ENCODE results near the gene ZBTB12.
"Not testable (repeated sequence)": the region's sequence is repeated elsewhere in the genome, so short reads cannot be mapped to it uniquely, and the experiment has no call there.

Gene ZBTB12

DNA sequence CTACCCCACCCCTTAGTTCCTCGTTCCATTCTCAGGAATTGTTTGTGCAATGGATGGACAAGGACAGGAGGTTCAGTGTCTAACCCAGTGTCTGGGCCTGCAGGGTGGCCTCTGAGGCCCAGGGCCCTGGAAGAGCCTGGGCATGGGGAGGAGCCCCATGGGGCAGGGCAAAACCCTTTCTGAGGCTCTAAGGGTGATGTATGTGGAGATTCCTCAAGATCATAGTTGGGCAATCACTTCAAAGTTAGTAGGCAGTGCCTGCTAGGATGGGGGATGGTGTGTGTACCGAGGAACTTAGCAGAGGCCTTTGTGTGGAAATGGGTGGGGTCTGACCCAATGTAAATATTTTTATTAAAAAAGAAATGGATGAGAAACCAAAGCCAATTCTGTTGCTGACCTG lies 18.9 kb upstream of the ZBTB12 start:
- no peak for DNase-seq (ENCODE audit: low spot score)

GRCh38 chr6:31919624-31920303 lies 17.9 kb upstream of the ZBTB12 start:
- DNase-seq (ENCODE audit: low spot score), result no peak

- DNase-seq (ENCODE audit: low spot score), result no peak
Measured at GRCh38 chr6:31918069-31918720, 16.3 kb upstream of the ZBTB12 start.

DNA sequence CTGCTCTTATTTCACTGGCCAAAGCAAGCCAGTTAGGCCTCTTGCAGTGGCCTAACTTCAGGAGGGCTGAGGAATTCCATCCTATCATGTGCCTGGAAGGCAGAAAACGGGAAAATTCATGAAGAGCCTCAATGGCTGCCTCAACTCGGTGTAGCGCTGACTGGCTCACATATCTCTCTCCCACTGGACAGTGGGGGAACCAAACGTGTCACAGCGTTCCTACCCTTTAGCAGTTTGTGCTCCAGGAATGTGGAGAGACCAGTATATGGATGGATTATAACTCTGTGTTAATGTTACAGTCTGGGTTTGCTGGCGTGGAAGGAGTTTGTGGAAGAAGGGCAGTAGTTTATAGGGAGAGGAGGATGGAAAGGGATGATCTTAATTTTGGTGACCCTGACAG lies 13.9 kb upstream of the ZBTB12 start:
- no peak for DNase-seq (ENCODE audit: low spot score)

DNA sequence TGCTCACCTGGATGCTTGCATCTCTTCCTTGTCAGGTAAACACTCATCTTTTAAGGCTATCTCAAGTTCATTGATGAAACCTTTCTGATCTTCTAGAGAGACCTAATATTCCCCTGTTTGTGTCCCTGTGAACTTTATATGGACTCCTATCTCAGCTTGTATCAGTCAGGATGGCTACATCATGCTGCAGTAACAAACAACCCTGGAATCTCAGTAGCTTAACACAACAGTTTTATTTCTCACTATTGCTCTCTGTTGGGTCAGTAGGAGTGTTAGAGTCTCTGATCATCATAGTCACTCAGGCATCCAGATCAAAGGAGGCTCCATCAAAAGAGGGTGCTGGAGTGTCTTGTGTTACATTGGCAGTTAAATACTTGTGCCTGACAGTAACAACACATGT lies 13.5 kb upstream of the ZBTB12 start:
- no peak for DNase-seq (ENCODE audit: low spot score)

DNA sequence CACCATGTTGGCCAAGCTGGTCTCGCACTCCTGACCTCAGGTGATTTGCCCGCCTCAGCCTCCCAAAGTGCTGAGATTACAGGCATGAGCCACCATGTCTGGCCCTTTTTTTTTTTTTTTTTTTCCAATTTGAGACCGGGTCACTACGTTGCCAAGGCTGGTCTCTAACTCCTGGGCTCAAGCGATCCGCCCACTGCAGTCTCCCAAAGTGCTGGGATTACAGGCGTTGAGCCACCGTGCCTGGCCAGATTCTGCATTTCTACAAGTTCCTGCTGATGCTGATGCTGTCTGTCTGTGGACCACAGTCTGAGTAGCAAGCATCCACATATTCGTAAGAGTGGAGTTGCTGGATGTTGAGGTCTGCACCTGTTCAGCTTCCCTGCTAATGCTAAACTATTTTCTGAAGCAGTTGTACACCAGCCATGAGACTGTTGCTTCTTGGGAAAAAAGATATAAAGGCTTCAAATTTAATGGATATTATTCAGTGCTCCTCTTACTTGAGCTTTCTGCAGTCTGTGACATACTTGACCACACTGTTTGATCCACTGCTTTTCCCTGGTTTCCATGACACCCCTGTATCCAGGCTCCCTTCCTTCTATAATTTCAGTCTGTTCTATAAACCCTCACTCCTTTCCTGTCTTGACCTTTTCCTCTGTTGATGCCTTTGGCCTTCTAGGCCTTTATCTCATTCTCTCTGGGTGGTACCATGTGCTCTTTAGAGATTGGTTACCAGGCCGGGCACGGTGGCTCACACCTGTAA lies 10.1 kb upstream of the ZBTB12 start:
- DNase-seq (ENCODE audit: low spot score), result no peak

GRCh38 chr6:31909298-31909697 lies 7.4 kb upstream of the ZBTB12 start:
- DNase-seq (ENCODE audit: low spot score), result not testable (repeated sequence)

DNA sequence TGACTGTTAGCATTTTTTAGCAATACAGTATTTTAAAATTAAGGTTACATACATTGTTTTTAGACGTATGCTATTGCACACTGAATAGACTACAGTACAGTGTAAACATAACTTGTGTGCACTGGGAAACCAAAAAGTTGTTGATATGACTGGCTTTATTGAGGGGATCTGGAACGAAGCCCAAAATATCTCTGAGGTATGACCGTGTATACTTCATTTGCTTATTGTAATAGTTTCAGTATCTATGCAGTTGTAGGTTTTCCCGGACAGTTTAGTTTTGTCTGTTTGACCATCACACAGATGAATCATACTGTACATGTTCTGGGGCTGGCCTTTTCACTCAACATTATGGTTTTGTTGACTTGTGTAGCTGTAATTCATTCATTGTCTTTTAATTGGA lies 6.9 kb upstream of the ZBTB12 start:
- DNase-seq (ENCODE audit: low spot score), result no peak

- not testable (repeated sequence) for DNase-seq (ENCODE audit: low spot score)
Measured at GRCh38 chr6:31908255-31908654, 6.4 kb upstream of the ZBTB12 start.

DNA sequence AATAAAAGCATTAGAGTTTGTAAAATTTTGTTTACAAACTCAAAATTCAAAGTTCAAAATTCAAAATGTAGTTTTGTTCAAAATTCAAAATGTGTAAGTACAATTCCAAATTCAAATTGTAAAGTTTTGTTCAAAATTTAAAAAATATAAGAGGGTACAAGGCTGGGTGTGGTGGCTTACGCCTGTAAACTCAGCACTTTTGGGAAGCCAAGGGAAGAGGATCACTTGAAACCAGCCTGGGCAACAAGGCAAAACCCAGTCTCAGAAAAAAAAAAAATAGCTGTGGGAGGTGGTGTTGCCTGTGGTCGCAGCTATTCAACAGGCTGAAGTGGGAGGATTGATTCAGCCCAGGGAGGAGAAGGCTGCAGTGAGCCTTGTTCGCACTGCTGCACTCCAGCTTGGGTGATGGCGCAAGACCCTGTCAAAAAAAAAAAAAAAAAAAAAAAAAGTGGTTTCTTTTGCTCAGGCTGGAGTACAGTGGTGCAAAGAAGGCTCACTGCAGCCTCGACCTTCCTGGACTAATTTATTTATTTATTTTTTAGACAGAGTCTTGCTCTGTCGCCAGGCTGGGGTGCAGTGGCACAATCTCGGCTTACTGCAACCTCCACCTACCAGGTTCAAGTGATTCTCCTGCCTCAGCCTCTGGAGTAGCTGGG lies 5.4 kb upstream of the ZBTB12 start:
- DNase-seq (ENCODE audit: low spot score), result no peak

- not testable (repeated sequence) for DNase-seq (ENCODE audit: low spot score)
Measured at GRCh38 chr6:31906727-31907126, 4.8 kb upstream of the ZBTB12 start.

DNA sequence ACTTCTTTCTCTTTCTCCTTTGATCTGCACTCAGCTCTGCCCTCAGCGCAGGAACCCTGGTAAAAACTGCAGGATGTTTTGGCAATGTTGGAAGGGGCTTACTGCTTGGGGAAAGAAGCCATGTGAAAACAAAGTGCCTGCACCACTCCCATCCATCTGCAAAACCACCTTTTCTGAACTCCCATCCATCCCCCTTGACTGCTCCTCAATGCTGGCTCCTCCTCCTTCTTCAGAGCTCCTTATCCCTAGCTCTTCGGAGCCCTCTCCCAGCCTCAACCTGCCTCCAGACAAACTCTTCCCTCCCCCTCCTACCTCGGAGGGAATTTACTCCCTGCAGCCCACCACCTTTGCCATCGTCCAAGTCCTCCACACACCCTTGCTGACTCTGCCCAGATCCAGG lies 4.2 kb upstream of the ZBTB12 start:
- no peak for DNase-seq (ENCODE audit: low spot score)

- DNase-seq (ENCODE audit: low spot score), result no peak
Measured at GRCh38 chr6:31905041-31905440, 3.2 kb upstream of the ZBTB12 start.

DNA sequence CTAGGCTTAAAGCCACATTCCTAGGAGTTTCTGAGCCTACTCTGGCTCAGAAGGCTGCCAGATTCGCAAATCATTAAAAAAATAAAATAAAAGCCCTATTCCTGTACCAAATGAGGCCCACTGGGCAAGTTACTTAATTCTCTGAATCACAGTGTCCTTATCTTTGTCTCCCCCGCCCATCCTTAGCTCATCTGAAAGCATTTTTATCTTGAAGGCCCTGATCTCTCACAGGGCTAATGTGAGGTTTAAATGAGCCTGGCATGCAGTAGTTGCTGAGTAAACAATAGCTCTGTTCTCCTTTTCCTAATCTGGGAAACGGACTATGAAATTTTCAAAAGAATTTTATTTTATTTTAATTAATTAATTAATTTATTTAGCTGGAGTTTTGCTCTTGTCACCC lies 2.1 kb upstream of the ZBTB12 start:
- DNase-seq (ENCODE audit: low spot score), result no peak

DNA sequence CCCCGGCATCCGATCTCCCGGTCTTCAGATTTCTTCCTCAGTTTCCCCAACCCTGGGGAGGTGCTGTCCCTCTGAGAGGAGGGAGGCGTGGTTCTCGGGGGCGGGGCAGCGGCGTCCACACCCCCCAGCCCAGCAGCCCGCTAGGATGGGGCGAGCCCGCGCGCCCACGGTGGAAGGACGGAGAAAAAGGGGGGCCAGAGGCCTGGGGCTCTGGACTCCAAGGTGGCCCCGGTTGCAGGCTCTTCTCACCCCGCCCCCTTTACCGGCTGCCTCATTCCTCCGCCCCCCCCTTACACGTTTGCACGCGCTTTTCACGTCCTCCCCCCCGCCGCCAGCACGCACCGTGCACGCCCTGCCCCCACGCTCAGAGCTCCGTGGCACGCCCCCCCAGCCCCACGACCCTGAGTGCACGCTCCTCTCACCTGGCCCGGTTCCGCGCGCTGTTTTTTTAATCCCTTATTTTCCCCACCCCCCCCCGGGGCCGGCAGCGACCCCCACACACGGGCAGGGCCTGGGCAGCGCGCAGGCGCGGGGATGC lies 402 bp downstream of the ZBTB12 start:
- DNase-seq (ENCODE audit: low spot score), result peak; percentile 67

DNA sequence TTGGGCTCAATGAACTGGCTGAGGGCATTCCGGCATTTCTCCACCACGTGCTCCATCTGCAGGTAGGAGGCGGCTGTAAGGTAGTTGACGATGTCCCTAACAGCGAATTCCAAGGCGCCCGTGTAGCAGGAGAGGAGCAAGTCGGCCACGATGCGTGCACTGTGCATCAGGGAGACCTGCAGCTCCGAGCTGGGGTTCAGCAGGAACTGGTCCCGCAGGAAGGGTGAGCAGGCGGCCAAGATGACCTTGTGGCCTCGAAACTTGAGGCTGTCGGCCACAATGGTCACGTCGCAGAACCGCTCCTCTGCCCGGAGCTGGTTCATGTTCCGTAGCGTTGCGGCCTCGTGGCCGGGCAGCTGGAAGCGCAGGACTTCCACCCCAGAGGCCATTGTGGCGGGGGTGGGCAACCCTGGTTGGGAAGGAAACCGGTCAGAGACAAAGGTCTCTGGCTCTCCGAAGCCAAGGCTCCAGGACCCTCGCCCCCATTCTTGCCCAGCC lies 920 bp downstream of the ZBTB12 start:
- DNase-seq (ENCODE audit: low spot score), result no peak

GRCh38 chr6:31899882-31900722 lies 1.8 kb downstream of the ZBTB12 start:
- no peak for DNase-seq (ENCODE audit: low spot score)

GRCh38 chr6:31899215-31899614 lies 2.7 kb downstream of the ZBTB12 start:
- no peak for DNase-seq (ENCODE audit: low spot score)

GRCh38 chr6:31898383-31899011 lies 3.4 kb downstream of the ZBTB12 start:
- DNase-seq (ENCODE audit: low spot score), result no peak

DNA sequence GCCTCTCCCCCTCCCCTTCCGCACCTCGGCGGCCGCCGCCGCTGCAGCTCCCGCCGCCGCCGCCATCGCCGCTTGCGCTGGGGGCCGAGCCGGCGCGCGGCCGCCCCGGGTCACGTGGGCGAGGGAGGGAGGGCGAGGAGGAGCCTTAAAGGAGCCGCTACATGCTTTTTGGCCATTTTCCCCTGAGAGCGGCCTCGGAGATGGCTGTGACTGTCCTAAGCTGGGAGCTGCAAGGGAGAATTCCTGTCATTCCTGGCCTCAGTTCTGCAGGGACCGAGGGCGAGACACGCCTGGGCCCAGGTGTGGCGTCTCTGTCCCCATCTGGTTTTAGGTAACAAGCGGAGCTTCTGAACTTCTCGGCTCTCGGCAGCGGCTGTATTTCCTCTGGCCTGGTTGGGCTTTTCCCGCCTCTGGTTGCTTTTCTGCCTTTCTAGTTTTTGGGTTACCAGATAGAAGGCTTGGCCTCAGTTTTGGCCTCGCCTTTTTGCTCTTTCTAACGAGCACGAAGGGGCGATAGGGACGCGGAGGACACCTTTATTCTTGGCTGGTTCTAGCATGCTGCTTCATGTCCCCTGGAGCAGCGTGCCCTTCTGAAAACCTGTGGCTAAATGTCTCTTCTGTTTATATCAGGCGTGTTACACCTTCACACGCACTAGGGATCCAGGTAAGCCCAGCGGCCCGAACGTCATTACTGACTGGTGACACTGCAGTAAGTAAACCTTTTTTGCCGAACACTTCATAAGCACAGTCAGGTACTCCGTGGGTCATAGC lies 4.1 kb downstream of the ZBTB12 start, which contains the start of gene EHMT2:
Gene EHMT2, minus strand, starts transcription at position 87 of the 771 bp plus-strand sequence. Its CDS starts 21 bp downstream, at position 66.
- peak; percentile 95 for DNase-seq (ENCODE audit: low spot score)

Data from D341Med (cell line).